ENCODE measurements around the gene NODAL. TPM values are rescaled to one million over a fixed set of nuclear protein-coding genes. Genes with fewer than 3 reads are reported as not detected.

The NODAL gene
- total and polyA plus RNA-seq, 2 experiments from 2014 or later, result 11.2 to 28.4 TPM

GRCh38 chr10:70475661-70476060 lies 34.2 kb upstream of the NODAL start:
- H3K4me2 ChIP-seq, result no peak overlapping the region
- no peaks in the 10 kb centered on the region for H3K36me3 ChIP-seq (ENCODE audit: insufficient read depth)
- no peak overlapping the region for H2AFZ ChIP-seq
- no peak overlapping the region for H3K27ac ChIP-seq (ENCODE audit: low read depth)
- H3K9me3 Mint-ChIP-seq, result no peaks in the 10 kb centered on the region
- H3K9me2 ChIP-seq (ENCODE audit: insufficient read depth), result no peaks in the 10 kb centered on the region
- peaks cover 26% of the 10 kb centered on the region for H3K27me3 Mint-ChIP-seq (ENCODE audit: insufficient read depth, low read depth, poor library complexity)
- peaks cover 25% of the 10 kb centered on the region for H3K4me1 ChIP-seq (ENCODE audit: insufficient read depth)
- 0 out of 2 replicates have a peak, but pooled peaks cover 3% of the 10 kb centered on the region for H3K27me3 ChIP-seq (ENCODE audit: insufficient read depth)
- H3K36me3 Mint-ChIP-seq (ENCODE audit: low read depth), result no peaks in the 10 kb centered on the region
- H4K20me1 ChIP-seq (replicated peaks; ENCODE audit: insufficient read depth), result no peaks in the 10 kb centered on the region; the same call in 1 of the 2 replicates
- no peak for DNase-seq (ENCODE audit: low spot score)
- no peak overlapping the region for H3K4me3 ChIP-seq
- H3K4me3 Mint-ChIP-seq, result no peak overlapping the region
- peaks cover 17% of the 10 kb centered on the region for H3K79me2 ChIP-seq (replicated peaks; ENCODE audit: insufficient read depth)
- peaks cover 24% of the 10 kb centered on the region for H3K4me1 Mint-ChIP-seq
- ATAC-seq, result no peak
- TF ChIP-seq, protein P1, sequence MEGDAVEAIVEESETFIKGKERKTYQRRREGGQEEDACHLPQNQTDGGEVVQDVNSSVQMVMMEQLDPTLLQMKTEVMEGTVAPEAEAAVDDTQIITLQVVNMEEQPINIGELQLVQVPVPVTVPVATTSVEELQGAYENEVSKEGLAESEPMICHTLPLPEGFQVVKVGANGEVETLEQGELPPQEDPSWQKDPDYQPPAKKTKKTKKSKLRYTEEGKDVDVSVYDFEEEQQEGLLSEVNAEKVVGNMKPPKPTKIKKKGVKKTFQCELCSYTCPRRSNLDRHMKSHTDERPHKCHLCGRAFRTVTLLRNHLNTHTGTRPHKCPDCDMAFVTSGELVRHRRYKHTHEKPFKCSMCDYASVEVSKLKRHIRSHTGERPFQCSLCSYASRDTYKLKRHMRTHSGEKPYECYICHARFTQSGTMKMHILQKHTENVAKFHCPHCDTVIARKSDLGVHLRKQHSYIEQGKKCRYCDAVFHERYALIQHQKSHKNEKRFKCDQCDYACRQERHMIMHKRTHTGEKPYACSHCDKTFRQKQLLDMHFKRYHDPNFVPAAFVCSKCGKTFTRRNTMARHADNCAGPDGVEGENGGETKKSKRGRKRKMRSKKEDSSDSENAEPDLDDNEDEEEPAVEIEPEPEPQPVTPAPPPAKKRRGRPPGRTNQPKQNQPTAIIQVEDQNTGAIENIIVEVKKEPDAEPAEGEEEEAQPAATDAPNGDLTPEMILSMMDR (conservative IDR thresholded peaks at IDR 0.05; ENCODE audit: low read depth in 2 of 2), result no peak
- TF ChIP-seq JUNB (IDR thresholded peaks at IDR 0.05; ENCODE audit: unreplicated experiment) (no peak), NANOG (IDR thresholded peaks at IDR 0.05; ENCODE audit: borderline replicate concordance) (no peak), CREB1 (CRISPR knock-in tag; IDR thresholded peaks at IDR 0.05; ENCODE audit: low read depth) (no peak), POLR2AphosphoS5 (IDR thresholded peaks at IDR 0.05; ENCODE audit: low read depth) (no peak)
- TF ChIP-seq, protein P2, sequence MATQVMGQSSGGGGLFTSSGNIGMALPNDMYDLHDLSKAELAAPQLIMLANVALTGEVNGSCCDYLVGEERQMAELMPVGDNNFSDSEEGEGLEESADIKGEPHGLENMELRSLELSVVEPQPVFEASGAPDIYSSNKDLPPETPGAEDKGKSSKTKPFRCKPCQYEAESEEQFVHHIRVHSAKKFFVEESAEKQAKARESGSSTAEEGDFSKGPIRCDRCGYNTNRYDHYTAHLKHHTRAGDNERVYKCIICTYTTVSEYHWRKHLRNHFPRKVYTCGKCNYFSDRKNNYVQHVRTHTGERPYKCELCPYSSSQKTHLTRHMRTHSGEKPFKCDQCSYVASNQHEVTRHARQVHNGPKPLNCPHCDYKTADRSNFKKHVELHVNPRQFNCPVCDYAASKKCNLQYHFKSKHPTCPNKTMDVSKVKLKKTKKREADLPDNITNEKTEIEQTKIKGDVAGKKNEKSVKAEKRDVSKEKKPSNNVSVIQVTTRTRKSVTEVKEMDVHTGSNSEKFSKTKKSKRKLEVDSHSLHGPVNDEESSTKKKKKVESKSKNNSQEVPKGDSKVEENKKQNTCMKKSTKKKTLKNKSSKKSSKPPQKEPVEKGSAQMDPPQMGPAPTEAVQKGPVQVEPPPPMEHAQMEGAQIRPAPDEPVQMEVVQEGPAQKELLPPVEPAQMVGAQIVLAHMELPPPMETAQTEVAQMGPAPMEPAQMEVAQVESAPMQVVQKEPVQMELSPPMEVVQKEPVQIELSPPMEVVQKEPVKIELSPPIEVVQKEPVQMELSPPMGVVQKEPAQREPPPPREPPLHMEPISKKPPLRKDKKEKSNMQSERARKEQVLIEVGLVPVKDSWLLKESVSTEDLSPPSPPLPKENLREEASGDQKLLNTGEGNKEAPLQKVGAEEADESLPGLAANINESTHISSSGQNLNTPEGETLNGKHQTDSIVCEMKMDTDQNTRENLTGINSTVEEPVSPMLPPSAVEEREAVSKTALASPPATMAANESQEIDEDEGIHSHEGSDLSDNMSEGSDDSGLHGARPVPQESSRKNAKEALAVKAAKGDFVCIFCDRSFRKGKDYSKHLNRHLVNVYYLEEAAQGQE (IDR thresholded peaks at IDR 0.05; ENCODE audit: unreplicated experiment), result no peak
- no peak overlapping the region for H3K27ac Mint-ChIP-seq
- peaks cover 10% of the 10 kb centered on the region; the same call in 1 of the 2 replicates for H3F3A ChIP-seq (replicated peaks; ENCODE audit: low read depth)

GRCh38 chr10:70474780-70475179 lies 33.3 kb upstream of the NODAL start:
- H3K36me3 Mint-ChIP-seq (ENCODE audit: low read depth), result no peaks in the 10 kb centered on the region
- peaks cover 16% of the 10 kb centered on the region for H3K4me1 ChIP-seq (ENCODE audit: insufficient read depth)
- H3K4me3 Mint-ChIP-seq, result no peak overlapping the region; the same call in 2 of the 3 replicates
- H3F3A ChIP-seq (replicated peaks; ENCODE audit: low read depth), result peaks cover 7% of the 10 kb centered on the region; the same call in 1 of the 2 replicates
- DNase-seq (ENCODE audit: low spot score) (no peak), ATAC-seq (no peak)
- H3K79me2 ChIP-seq (replicated peaks; ENCODE audit: insufficient read depth), result peaks cover 9% of the 10 kb centered on the region
- no peak overlapping the region for H3K4me3 ChIP-seq
- H3K9me3 Mint-ChIP-seq, result no peaks in the 10 kb centered on the region
- H3K27me3 Mint-ChIP-seq (ENCODE audit: insufficient read depth, low read depth, poor library complexity), result peaks cover 27% of the 10 kb centered on the region
- no peak overlapping the region for H3K27ac Mint-ChIP-seq
- H3K9me2 ChIP-seq (ENCODE audit: insufficient read depth), result no peaks in the 10 kb centered on the region
- H2AFZ ChIP-seq, result no peak overlapping the region
- no peaks in the 10 kb centered on the region for H3K36me3 ChIP-seq (ENCODE audit: insufficient read depth)
- 0 out of 2 replicates have a peak, but pooled peaks cover 3% of the 10 kb centered on the region for H3K27me3 ChIP-seq (ENCODE audit: insufficient read depth)
- H3K27ac ChIP-seq (ENCODE audit: low read depth), result no peak overlapping the region
- H3K4me2 ChIP-seq, result no peak overlapping the region
- TF ChIP-seq JUNB (IDR thresholded peaks at IDR 0.05; ENCODE audit: unreplicated experiment), result no peak
- TF ChIP-seq NANOG (IDR thresholded peaks at IDR 0.05; ENCODE audit: borderline replicate concordance), result no peak
- TF ChIP-seq CREB1 (CRISPR knock-in tag; IDR thresholded peaks at IDR 0.05; ENCODE audit: low read depth), result no peak
- no peak for TF ChIP-seq ZNF331 (CRISPR knock-in tag; IDR thresholded peaks at IDR 0.05; ENCODE audit: low read depth)
- TF ChIP-seq ETS1 (IDR thresholded peaks at IDR 0.05), result no peak
- TF ChIP-seq EZH2 (IDR thresholded peaks at IDR 0.05; ENCODE audit: low read depth, unreplicated experiment), result no peak
- no peak for TF ChIP-seq STAT1 (IDR thresholded peaks at IDR 0.05; ENCODE audit: unreplicated experiment)
- TF ChIP-seq, protein P1 (conservative IDR thresholded peaks at IDR 0.05; ENCODE audit: low read depth in 2 of 2), result no peak
- TF ChIP-seq, protein P2 (IDR thresholded peaks at IDR 0.05; ENCODE audit: unreplicated experiment), result no peak
- no peak for TF ChIP-seq POLR2AphosphoS5 (IDR thresholded peaks at IDR 0.05; ENCODE audit: low read depth)
- H4K20me1 ChIP-seq (replicated peaks; ENCODE audit: insufficient read depth), result no peaks in the 10 kb centered on the region; the same call in 1 of the 2 replicates
- H3K4me1 Mint-ChIP-seq, result peaks cover 18% of the 10 kb centered on the region

Data from GM23338 (cell line).